Tibial artery (tissue), 4 donors: Measurements from ENCODE around the gene ERGIC1.

Experiments
- DNase-seq, 2 donors: peaks; one replicate each; pipeline ENCODE4 v3.0.0-alpha.2; 2019
- H3K27ac ChIP-seq, 2 donors: fragments of 200-600 bp; sonication (generic) in 1 of 2; 1 replicate in 1 of 2; 2 replicates in 1 of 2; pipeline ENCODE4 v1.5.1; 2018 to 2019; ENCODE audit warnings: mild to moderate bottlenecking in 1 of 2
- H3K27me3 ChIP-seq, 2 donors: fragments of 200-600 bp; sonication (generic) in 1 of 2; one replicate each; pipeline versions ENCODE4 v1.5.1 to v1.6.0; 2016 to 2019
- H3K36me3 ChIP-seq, 3 donors: fragments of 200-600 bp; sonication (generic) in 2 of 3; one replicate each; pipeline ENCODE4 v1.5.1; 2016 to 2019; ENCODE audit warnings: mild to moderate bottlenecking in 2 of 3
- H3K4me1 ChIP-seq, 4 donors: fragments of 200-600 bp; sonication (generic) in 2 of 4; 1 replicate in 3 of 4; 2 replicates in 1 of 4; pipeline ENCODE4 v1.5.1; 2016 to 2019
- H3K4me3 ChIP-seq, 2 donors: fragments of 200-600 bp; sonication (generic) in 1 of 2; 1 replicate in 1 of 2; 2 replicates in 1 of 2; pipeline ENCODE4 v1.5.1; 2018 to 2019; ENCODE audit warnings: mild to moderate bottlenecking in 2 of 2
- H3K9me3 ChIP-seq, 3 donors: fragments of 200-600 bp; sonication (generic) in 1 of 3; one replicate each; pipeline ENCODE4 v1.5.1; 2016 to 2019
- intact Hi-C: fragments of 100-400 bp; cut with DNase I; formaldehyde crosslinking; loops from one replicate; pipeline ENCODE4 v1.15.0; 2023; ENCODE audit warnings: low total_unique reads
- TF ChIP-seq, protein P1 (sequence below), 2 experiments: fragments of 200-600 bp in 1 of 2; fragments of 450-650 bp in 1 of 2; IDR thresholded peaks; one replicate each; pipeline ENCODE4 v1.5.1; 2017 to 2019; ENCODE audit warnings: antibody characterized with exemption in 2 of 2, mild to moderate bottlenecking in 1 of 2, moderate library complexity in 1 of 2

Gene ERGIC1

DNA sequence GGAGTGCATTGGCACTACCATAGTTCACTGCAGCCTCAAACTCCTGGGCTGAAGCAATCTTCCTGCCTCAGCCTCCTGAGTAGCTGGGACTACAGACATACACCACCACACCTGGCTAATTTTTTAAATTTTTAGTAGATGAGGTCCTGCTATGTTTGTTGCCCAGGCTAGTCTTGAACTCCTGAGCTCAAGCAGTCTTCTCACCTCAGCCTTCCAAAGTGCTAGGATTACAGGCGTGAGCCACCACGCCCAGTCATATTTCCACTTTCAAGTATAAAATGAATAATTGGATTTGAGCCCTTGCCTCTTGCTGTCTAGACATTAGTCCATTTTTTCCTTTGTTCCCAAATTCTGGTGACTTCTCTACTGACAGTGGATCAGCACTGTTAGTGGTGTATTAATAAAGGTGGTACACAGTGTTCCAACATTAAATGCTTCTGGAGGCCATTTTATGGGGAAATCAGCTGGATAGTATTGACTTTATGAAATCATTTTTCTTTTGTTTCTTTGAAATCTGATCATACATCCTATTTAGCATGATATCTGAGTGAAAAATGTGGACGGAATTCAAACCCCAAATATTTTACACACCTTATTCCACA lies 165.4 kb downstream of the ERGIC1 start:
- no peak overlapping the region for H3K4me3 ChIP-seq
- TF ChIP-seq, protein P1, sequence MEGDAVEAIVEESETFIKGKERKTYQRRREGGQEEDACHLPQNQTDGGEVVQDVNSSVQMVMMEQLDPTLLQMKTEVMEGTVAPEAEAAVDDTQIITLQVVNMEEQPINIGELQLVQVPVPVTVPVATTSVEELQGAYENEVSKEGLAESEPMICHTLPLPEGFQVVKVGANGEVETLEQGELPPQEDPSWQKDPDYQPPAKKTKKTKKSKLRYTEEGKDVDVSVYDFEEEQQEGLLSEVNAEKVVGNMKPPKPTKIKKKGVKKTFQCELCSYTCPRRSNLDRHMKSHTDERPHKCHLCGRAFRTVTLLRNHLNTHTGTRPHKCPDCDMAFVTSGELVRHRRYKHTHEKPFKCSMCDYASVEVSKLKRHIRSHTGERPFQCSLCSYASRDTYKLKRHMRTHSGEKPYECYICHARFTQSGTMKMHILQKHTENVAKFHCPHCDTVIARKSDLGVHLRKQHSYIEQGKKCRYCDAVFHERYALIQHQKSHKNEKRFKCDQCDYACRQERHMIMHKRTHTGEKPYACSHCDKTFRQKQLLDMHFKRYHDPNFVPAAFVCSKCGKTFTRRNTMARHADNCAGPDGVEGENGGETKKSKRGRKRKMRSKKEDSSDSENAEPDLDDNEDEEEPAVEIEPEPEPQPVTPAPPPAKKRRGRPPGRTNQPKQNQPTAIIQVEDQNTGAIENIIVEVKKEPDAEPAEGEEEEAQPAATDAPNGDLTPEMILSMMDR (IDR thresholded peaks at IDR 0.05), result no peak
- intact Hi-C loops, result no loop called here
- H3K4me1 ChIP-seq, result peaks cover 0 to 46% (median 19%) of the 10 kb centered on the region in 4 donors
- H3K27me3 ChIP-seq, result no peaks in the 10 kb centered on the region
- peak overlapping the region; percentile 4 to 14 for H3K27ac ChIP-seq
- no peak for DNase-seq
- H3K9me3 ChIP-seq, result no peaks in the 10 kb centered on the region
- H3K36me3 ChIP-seq, result peaks cover 18 to 40% (median 34%) of the 10 kb centered on the region in 3 donors

DNA sequence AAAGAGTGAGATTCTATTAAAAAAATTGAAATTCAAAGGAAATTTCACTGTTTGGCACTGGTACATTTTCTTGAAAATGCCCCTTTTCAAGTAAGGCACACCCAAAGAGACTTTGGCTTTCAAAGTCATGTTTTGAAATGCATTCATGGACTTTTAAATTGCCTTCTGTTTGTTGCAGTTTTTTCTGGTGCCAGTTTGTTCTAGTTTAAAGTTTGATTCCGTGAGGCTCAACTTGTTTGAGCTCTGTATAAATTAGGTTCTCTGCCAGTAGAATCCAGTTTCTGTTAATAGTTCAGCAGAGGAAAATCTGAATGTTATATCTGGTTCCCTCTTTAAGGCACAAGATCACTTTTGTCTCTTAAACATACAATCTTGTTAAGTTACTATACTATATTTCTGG lies 165.9 kb downstream of the ERGIC1 start:
- intact Hi-C loops, result no loop called here
- TF ChIP-seq, protein P1 (IDR thresholded peaks at IDR 0.05), result no peak
- Histone ChIP-seq H3K27me3 (no peaks in the 10 kb centered on the region), H3K4me3 (no peak overlapping the region), H3K36me3 (peaks cover 16 to 37% (median 29%) of the 10 kb centered on the region in 3 donors), H3K9me3 (no peaks in the 10 kb centered on the region), H3K4me1 (peaks cover 0 to 51% (median 21%) of the 10 kb centered on the region in 4 donors), H3K27ac (peak overlapping the region in 1 of 2 donors; percentile 4)
- DNase-seq, result no peak

DNA sequence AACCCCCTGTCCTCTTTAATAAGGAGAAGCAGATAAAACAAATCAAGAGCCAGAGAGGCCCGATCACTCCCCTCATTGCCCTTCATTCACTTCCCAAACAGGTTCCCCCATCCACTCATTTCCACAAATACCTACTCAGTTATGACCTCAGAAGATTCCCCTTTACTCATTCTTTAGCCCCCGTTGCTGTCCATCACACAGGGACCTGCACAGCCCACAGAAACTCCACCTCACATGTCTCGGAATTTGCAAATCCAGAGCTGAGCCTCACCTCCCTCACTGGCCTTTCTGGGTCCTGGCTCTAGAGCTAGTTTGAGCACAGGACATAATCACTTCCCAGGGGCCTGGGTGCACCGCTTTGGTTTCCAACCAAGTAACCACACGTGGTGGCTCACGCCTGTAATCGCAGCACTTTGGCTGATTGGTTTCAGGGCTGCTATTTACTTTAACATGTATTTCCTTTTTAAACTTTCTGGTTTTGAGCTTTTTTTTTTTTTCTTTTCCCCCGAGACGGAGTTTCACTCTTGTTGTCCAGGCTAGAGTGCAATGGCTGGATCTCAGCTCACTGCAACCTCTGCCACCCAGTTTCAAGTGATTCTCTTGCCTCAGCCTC lies 167.3 kb downstream of the ERGIC1 start:
- H3K27ac ChIP-seq, result no peak overlapping the region
- intact Hi-C loops, result no loop called here
- H3K9me3 ChIP-seq, result no peaks in the 10 kb centered on the region
- peaks cover 2 to 23% (median 15%) of the 10 kb centered on the region in 3 donors for H3K36me3 ChIP-seq
- H3K4me3 ChIP-seq, result no peak overlapping the region
- H3K4me1 ChIP-seq, result peaks cover 0 to 59% (median 21%) of the 10 kb centered on the region in 4 donors
- no peaks in the 10 kb centered on the region for H3K27me3 ChIP-seq
- DNase-seq, result no peak
- TF ChIP-seq, protein P1 (IDR thresholded peaks at IDR 0.05), result no peak
